Trophoblast cell (in vitro differentiated cells and primary cell): Measurements from ENCODE around the gene VPS45.

Experiments used
- DNase-seq, 2 donors: peaks; one replicate each; pipeline ENCODE4 v3.0.0-alpha.2; 2016
- H2AFZ ChIP-seq: 2 replicates; pipeline ENCODE4 v1.6.1; 2013; ENCODE audit warnings: low read length, moderate library complexity, mild to moderate bottlenecking; ENCODE audit not compliant: insufficient read depth, poor library complexity
- H2AK5ac ChIP-seq: 2 replicates; pipeline ENCODE4 v1.6.1; 2013; ENCODE audit warnings: mild to moderate bottlenecking, low read length
- H2BK120ac ChIP-seq: 2 replicates; pipeline ENCODE4 v1.6.1; 2013; ENCODE audit warnings: low read length, mild to moderate bottlenecking, moderate library complexity; ENCODE audit not compliant: insufficient read depth, poor library complexity
- H2BK12ac ChIP-seq: 2 replicates; pipeline ENCODE4 v1.6.1; 2013; ENCODE audit warnings: mild to moderate bottlenecking, low read length, moderate library complexity
- H2BK5ac ChIP-seq: 2 replicates; pipeline ENCODE4 v1.6.1; 2013; ENCODE audit warnings: low read length, low read depth, moderate library complexity, mild to moderate bottlenecking; ENCODE audit not compliant: poor library complexity
- H3K14ac ChIP-seq: 2 replicates; pipeline ENCODE4 v1.6.1; 2013; ENCODE audit warnings: mild to moderate bottlenecking, low read length
- H3K18ac ChIP-seq: 2 replicates; pipeline ENCODE4 v1.6.1; 2013; ENCODE audit warnings: mild to moderate bottlenecking, low read length
- H3K23ac ChIP-seq: 2 replicates; pipeline ENCODE4 v1.6.1; 2013; ENCODE audit warnings: low read length
- H3K27ac ChIP-seq: 2 replicates; pipeline ENCODE4 v1.5.1; 2013; ENCODE audit warnings: low read depth, mild to moderate bottlenecking, inconsistent platforms, low read length, moderate library complexity
- H3K27me3 ChIP-seq: 2 replicates; pipeline ENCODE4 v1.6.1; 2013; ENCODE audit warnings: inconsistent platforms, mild to moderate bottlenecking, low read length, moderate library complexity; ENCODE audit not compliant: insufficient read depth
- H3K36me3 ChIP-seq, 2 experiments: 1 replicate in 1 of 2; 2 replicates in 1 of 2; pipeline ENCODE4 v1.6.1; 2013; ENCODE audit warnings: low read length in 2 of 2, mild to moderate bottlenecking in 2 of 2, moderate library complexity in 1 of 2; ENCODE audit not compliant: insufficient read depth in 2 of 2, control insufficient read depth in 1 of 2
- H3K4ac ChIP-seq: 2 replicates; pipeline ENCODE4 v1.6.1; 2013; ENCODE audit warnings: low read depth, mild to moderate bottlenecking, low read length, moderate library complexity
- H3K4me1 ChIP-seq, 2 experiments: 1 replicate in 1 of 2; 2 replicates in 1 of 2; pipeline ENCODE4 v1.6.1; 2013; ENCODE audit warnings: low read length in 2 of 2, mild to moderate bottlenecking in 2 of 2, moderate library complexity in 1 of 2; ENCODE audit not compliant: insufficient read depth in 2 of 2, control insufficient read depth in 1 of 2
- H3K4me2 ChIP-seq: 2 replicates; pipeline ENCODE4 v1.6.1; 2013; ENCODE audit warnings: inconsistent platforms, mild to moderate bottlenecking, low read length, moderate library complexity
- H3K4me3 ChIP-seq: 2 replicates; pipeline ENCODE4 v1.5.1; 2013; ENCODE audit warnings: mild to moderate bottlenecking, low read depth, low read length, inconsistent platforms
- H3K79me1 ChIP-seq: one replicate; pipeline ENCODE4 v1.6.1; 2013; ENCODE audit warnings: low read length
- H3K79me2 ChIP-seq: 2 replicates; pipeline ENCODE4 v1.6.1; 2013; ENCODE audit warnings: low read length, mild to moderate bottlenecking; ENCODE audit not compliant: control insufficient read depth, insufficient read depth, poor library complexity
- H3K9ac ChIP-seq: 2 replicates; pipeline ENCODE4 v1.6.1; 2013; ENCODE audit warnings: mild to moderate bottlenecking, low read length
- H3K9me3 ChIP-seq: 2 replicates; pipeline ENCODE4 v1.6.1; 2013; ENCODE audit warnings: low read depth, mild to moderate bottlenecking, control low read depth, inconsistent platforms, low read length; ENCODE audit not compliant: insufficient read depth
- H4K12ac ChIP-seq: 2 replicates; pipeline ENCODE4 v1.6.1; 2013; ENCODE audit warnings: low read depth, mild to moderate bottlenecking, low read length, moderate library complexity
- H4K8ac ChIP-seq: 2 replicates; pipeline ENCODE4 v1.6.1; 2013; ENCODE audit warnings: low read depth, mild to moderate bottlenecking, low read length, moderate library complexity
- H4K91ac ChIP-seq: one replicate; pipeline ENCODE4 v1.6.1; 2013; ENCODE audit warnings: low read depth, mild to moderate bottlenecking, low read length, moderate library complexity
- WGBS: extraction: QIAGEN DNeasy Blood & Tissue Kit; methylation state at CpG from one replicate; pipeline ENCODE4 v1.1.7; 2013; ENCODE audit warnings: missing lambda C conversion rate; ENCODE audit not compliant: insufficient read length, insufficient coverage; ENCODE audit errors: extremely low coverage; 5-methylcytosine and 5-hydroxymethylcytosine counted together

The VPS45 gene

DNA sequence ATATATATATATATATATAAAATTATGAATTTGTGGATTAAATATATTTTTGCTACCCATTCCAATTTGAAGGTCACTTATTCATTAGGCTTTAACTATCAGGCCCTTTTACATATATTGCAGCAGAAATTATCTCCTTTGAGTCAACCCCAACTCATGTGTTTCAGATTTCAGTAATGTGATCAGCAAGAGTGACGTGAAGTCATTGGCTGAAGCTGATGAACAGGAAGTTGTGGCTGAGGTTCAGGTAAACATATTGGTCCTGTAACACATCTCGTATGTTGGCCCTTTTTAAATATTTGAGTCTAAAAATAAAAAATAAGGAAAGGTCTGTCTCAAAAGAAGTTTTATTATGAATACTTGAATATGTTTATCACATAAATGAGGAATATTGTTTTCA, 8.5 kb downstream of the VPS45 start:
- WGBS: no CpG with 5 or more reads among the region's 2 CpGs
- Histone ChIP-seq H3K79me2 (no peaks in the 10 kb centered on the region), H3K4me1 (no peaks in the 10 kb centered on the region), H3K4me2 (no peak overlapping the region), H3K4me3 (no peak overlapping the region), H3K14ac (no peak overlapping the region), H4K8ac (no peak overlapping the region), H3K4ac (no peak overlapping the region), H2BK12ac (no peak overlapping the region), H3K9me3 (no peaks in the 10 kb centered on the region), H2BK5ac (no peak overlapping the region), H3K79me1 (no peaks in the 10 kb centered on the region), H3K9ac (no peak overlapping the region), H2BK120ac (no peak overlapping the region), H2AK5ac (no peak overlapping the region), H4K91ac (no peak overlapping the region), H3K23ac (no peak overlapping the region), H3K27me3 (no peaks in the 10 kb centered on the region), H3K36me3 (peaks cover 6 to 7% of the 10 kb centered on the region in 2 experiments), H4K12ac (no peak overlapping the region), H2AFZ (no peak overlapping the region), H3K27ac (no peak overlapping the region), H3K18ac (no peak overlapping the region)
- no peak for DNase-seq

DNA sequence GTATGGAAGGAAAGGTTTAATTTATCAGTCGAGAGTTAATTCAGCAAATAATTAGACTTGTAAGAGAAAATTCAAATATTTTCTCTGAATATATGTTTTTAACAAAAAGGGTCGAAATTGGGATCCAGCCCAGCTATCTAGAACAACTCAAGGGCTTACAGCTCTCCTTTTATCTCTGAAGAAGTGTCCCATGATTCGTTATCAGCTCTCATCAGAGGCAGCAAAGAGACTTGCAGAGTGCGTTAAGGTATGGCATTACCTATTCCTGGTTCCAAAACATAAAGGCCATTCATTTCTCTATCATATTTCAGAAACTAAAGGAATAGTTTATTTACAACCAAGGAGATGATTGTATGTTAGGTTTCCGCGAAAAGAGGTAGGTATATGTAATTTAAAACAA, 9.4 kb downstream of the VPS45 start:
- Histone ChIP-seq H4K8ac (no peak overlapping the region), H3K36me3 (peaks cover 3 to 7% of the 10 kb centered on the region in 2 experiments), H3K79me1 (no peaks in the 10 kb centered on the region), H3K18ac (no peak overlapping the region), H3K4me2 (no peak overlapping the region), H2AK5ac (no peak overlapping the region), H3K14ac (no peak overlapping the region), H3K9ac (no peak overlapping the region), H4K91ac (no peak overlapping the region), H3K4me3 (no peak overlapping the region), H2BK120ac (no peak overlapping the region), H3K9me3 (no peaks in the 10 kb centered on the region), H2BK5ac (no peak overlapping the region), H3K4ac (no peak overlapping the region), H3K27ac (no peak overlapping the region), H3K79me2 (no peaks in the 10 kb centered on the region), H4K12ac (no peak overlapping the region), H2AFZ (no peak overlapping the region), H2BK12ac (no peak overlapping the region), H3K4me1 (no peaks in the 10 kb centered on the region), H3K23ac (no peak overlapping the region), H3K27me3 (no peaks in the 10 kb centered on the region)
- no CpG with 5 or more reads among the region's 6 CpGs for WGBS
- DNase-seq: no peak

DNA sequence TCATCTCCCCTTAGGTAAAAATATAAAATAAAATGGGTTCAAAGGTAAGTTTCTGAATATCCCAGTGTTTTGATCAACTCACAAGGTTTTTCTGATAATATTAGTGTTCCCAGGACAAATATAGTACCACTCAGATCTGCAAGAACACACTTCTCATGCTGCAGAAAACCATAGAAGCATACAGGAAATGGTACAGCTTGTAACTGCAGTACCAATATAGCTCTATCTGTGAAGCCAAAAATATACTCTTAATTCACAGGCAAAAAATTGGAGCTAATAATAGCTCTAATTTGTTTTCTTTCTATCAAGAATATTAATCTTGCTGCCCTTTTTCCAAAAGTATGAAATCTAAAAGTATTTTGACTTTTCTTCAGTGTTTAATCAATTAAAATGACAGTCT, 13.2 kb downstream of the VPS45 start:
- H3K9me3 ChIP-seq: no peaks in the 10 kb centered on the region
- no peak overlapping the region for H2AK5ac ChIP-seq
- no peak overlapping the region for H2AFZ ChIP-seq
- H3K4me3 ChIP-seq: no peak overlapping the region
- H2BK5ac ChIP-seq: no peak overlapping the region
- H3K4me1 ChIP-seq: no peaks in the 10 kb centered on the region
- H3K27me3 ChIP-seq: no peaks in the 10 kb centered on the region
- no peak overlapping the region for H3K23ac ChIP-seq
- H4K91ac ChIP-seq: no peak overlapping the region
- no peak overlapping the region for H3K27ac ChIP-seq
- no peak overlapping the region for H4K8ac ChIP-seq
- no peak overlapping the region for H3K4me2 ChIP-seq
- no peak overlapping the region for H2BK12ac ChIP-seq
- DNase-seq: no peak
- H4K12ac ChIP-seq: no peak overlapping the region
- H2BK120ac ChIP-seq: no peak overlapping the region
- H3K79me1 ChIP-seq: no peaks in the 10 kb centered on the region
- H3K36me3 ChIP-seq: peaks cover 0 to 8% of the 10 kb centered on the region in 2 experiments
- no peak overlapping the region for H3K4ac ChIP-seq
- no peak overlapping the region for H3K18ac ChIP-seq
- no peak overlapping the region for H3K14ac ChIP-seq
- no peaks in the 10 kb centered on the region for H3K79me2 ChIP-seq
- H3K9ac ChIP-seq: no peak overlapping the region

DNA sequence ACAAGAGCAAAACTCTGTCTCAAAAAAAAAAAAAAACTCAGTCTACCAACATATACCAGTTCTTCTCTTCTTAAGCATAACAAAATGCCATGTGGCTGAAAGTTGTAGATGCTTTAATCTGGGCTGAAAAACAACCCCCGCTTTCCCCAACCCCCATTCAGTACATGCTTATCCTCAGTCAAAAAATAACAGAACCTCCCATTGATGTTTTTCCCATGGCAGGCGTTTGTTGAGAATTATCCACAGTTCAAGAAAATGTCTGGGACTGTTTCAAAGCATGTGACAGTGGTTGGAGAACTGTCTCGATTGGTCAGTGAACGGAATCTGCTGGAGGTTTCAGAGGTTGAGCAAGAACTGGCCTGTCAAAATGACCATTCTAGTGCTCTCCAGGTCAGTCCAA, 14.9 kb downstream of the VPS45 start:
- no peak overlapping the region for H3K27ac ChIP-seq
- no peak overlapping the region for H2BK12ac ChIP-seq
- no peak overlapping the region for H4K8ac ChIP-seq
- H3K79me2 ChIP-seq: no peaks in the 10 kb centered on the region
- WGBS: no CpG with 5 or more reads among the region's 4 CpGs
- H3K4me2 ChIP-seq: no peak overlapping the region
- H3K4me1 ChIP-seq: no peaks in the 10 kb centered on the region
- no peak overlapping the region for H2BK5ac ChIP-seq
- no peak overlapping the region for H2AFZ ChIP-seq
- H3K4me3 ChIP-seq: no peak overlapping the region
- no peak overlapping the region for H3K4ac ChIP-seq
- H3K14ac ChIP-seq: no peak overlapping the region
- H3K27me3 ChIP-seq: no peaks in the 10 kb centered on the region
- H3K36me3 ChIP-seq: peaks cover 0 to 8% of the 10 kb centered on the region in 2 experiments
- no peaks in the 10 kb centered on the region for H3K79me1 ChIP-seq
- H2BK120ac ChIP-seq: no peak overlapping the region
- no peak overlapping the region for H4K91ac ChIP-seq
- H3K9ac ChIP-seq: no peak overlapping the region
- no peak for DNase-seq
- H2AK5ac ChIP-seq: no peak overlapping the region
- no peak overlapping the region for H3K18ac ChIP-seq
- H4K12ac ChIP-seq: no peak overlapping the region
- H3K23ac ChIP-seq: no peak overlapping the region
- H3K9me3 ChIP-seq: no peaks in the 10 kb centered on the region

DNA sequence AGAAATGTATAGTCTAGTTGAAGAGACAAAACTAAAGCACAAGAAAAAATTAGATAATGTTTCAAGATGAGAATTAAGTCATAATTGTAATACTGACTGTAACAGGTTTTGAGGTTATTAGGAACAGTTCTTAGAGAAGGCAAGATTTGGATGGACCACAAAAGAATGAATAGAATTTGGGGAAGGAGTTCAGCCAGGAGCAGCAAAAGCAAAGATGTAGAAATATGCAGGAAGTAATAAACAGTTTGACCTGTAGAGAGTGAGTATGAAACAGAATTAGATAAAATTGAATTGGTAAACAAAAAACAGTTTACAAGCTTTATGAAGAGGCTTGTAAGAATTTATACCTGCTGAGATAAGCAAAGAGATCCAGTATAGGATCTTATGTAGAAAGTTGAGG, 16.3 kb downstream of the VPS45 start:
- H2BK5ac ChIP-seq: no peak overlapping the region
- no peak overlapping the region for H4K12ac ChIP-seq
- no peak overlapping the region for H2AFZ ChIP-seq
- no peak overlapping the region for H3K27ac ChIP-seq
- H3K4me3 ChIP-seq: no peak overlapping the region
- H3K9me3 ChIP-seq: no peaks in the 10 kb centered on the region
- H3K23ac ChIP-seq: no peak overlapping the region
- H4K8ac ChIP-seq: no peak overlapping the region
- H3K4me1 ChIP-seq: no peaks in the 10 kb centered on the region
- no peak for DNase-seq
- H2BK12ac ChIP-seq: no peak overlapping the region
- no peak overlapping the region for H2AK5ac ChIP-seq
- H3K4me2 ChIP-seq: no peak overlapping the region
- no peak overlapping the region for H4K91ac ChIP-seq
- H3K4ac ChIP-seq: no peak overlapping the region
- peaks cover 3 to 8% of the 10 kb centered on the region in 2 experiments for H3K36me3 ChIP-seq
- H2BK120ac ChIP-seq: no peak overlapping the region
- no peaks in the 10 kb centered on the region for H3K79me2 ChIP-seq
- no peak overlapping the region for H3K14ac ChIP-seq
- H3K79me1 ChIP-seq: no peaks in the 10 kb centered on the region
- H3K18ac ChIP-seq: no peak overlapping the region
- H3K27me3 ChIP-seq: no peaks in the 10 kb centered on the region
- H3K9ac ChIP-seq: no peak overlapping the region
